Measurements from ENCODE around the gene PIP5KL1.

The PIP5KL1 gene

GRCh38 chr9:127915801-127916719 is 14.5 kb downstream of the PIP5KL1 start:
- no peak for DNase-seq (ENCODE audit: low spot score)

- DNase-seq (ENCODE audit: low spot score): no peak
These were observed 15.2 kb downstream of the PIP5KL1 start for GRCh38 chr9:127915325-127915752.

DNA sequence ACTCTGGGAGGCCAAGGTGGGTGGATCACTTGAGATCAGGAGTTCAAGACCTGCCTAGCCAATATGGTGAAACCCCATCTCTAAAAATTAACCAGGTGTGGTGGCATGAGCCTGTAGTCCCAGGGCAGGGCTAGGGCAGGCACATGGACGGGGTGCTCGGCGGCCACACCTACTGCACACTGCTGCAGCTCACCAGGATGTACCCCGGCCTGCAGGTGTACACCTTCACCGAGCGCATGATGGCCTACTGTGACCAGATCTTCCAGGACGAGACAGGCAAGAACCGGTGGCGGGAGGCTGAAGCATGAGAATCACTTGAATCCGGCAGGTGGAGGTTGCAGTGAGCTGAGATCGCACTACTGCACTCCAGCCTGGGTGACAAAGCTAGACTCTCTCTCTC is 16.9 kb downstream of the PIP5KL1 start:
- DNase-seq (ENCODE audit: low spot score): no peak

- no peak for DNase-seq (ENCODE audit: low spot score)
These were observed 17.7 kb downstream of the PIP5KL1 start for GRCh38 chr9:127912882-127913281.

DNA sequence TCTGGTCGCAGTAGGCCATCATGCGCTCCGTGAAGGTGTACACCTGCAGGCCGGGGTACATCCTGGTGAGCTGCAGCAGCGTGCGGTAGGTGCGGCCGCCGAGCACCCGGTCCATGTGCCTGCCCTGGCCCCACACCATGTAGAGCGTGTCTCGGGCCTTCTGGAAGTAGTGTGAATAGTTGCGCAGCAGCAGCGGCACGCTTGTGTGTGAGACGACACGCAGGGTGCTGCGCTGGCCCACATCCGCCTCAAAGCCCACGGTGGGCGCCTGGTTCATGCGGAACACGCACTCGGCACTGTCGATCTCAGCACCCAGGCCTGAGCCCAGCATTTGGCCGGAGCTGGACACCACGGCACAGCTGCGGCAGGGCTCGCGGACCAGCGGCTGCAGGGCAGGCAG is 18.3 kb downstream of the PIP5KL1 start:
- no peak for DNase-seq (ENCODE audit: low spot score)

GRCh38 chr9:127910613-127911205 is 19.9 kb downstream of the PIP5KL1 start:
- DNase-seq (ENCODE audit: low spot score): no peak

GRCh38 chr9:127909839-127910273 is 20.7 kb downstream of the PIP5KL1 start:
- DNase-seq (ENCODE audit: low spot score): no peak

DNA sequence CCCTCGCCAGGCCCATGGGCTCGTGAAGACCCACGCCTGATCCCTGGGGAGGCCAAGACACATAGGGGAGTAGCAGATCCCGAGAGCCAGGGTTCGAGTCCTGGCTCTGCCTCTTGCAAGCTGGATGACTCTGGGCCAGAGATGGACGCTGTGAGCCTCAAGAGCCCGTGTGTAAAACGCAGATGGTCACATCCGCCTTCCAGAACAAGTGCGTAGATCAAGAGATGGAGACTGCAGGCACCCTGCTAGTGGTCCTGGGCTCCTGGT is 22.0 kb downstream of the PIP5KL1 start:
- no peak for DNase-seq (ENCODE audit: low spot score)

DNA sequence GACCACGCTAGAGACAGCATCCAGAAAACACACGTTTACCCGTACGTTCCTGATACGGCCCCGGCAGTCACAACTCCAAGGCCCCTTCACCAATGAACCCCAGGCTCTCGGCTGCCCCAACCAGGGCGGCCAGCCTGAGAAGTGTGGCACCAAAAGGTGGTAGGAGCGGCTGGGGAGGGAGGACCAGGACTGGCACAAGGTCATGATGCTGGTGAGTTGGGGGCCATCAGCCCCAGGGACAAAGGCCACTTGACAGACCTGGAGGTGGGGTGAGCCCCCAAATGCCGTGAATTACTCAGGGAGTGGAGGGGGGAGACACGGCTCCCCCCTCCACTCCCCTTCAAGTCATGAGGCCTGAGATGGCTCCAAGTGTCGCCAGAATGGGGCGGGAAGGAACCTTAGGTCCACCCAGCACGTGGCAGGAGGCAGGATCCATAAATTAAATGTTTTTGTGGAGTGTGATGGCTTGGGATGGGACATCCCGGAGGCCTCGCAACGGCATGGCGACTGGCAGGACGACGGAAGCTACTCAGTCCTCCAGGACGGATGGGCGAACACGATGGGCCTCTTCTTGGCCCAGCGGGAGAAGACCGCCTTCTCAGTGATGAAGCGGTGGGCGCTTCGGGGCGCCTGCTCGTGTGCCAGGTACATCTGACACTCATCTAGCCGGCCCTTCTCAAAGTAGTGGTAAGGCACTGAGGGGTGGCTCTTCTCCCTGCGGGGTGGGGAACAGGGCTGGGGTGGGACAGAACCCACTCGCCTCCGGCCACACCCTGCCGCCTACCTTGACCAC is 22.5 kb downstream of the PIP5KL1 start:
- no peak for DNase-seq (ENCODE audit: low spot score)

- DNase-seq (ENCODE audit: low spot score): no peak
These were observed 24.8 kb downstream of the PIP5KL1 start for GRCh38 chr9:127905788-127906191.

GRCh38 chr9:127905004-127905728 is 25.4 kb downstream of the PIP5KL1 start:
- no peak for DNase-seq (ENCODE audit: low spot score)

DNA sequence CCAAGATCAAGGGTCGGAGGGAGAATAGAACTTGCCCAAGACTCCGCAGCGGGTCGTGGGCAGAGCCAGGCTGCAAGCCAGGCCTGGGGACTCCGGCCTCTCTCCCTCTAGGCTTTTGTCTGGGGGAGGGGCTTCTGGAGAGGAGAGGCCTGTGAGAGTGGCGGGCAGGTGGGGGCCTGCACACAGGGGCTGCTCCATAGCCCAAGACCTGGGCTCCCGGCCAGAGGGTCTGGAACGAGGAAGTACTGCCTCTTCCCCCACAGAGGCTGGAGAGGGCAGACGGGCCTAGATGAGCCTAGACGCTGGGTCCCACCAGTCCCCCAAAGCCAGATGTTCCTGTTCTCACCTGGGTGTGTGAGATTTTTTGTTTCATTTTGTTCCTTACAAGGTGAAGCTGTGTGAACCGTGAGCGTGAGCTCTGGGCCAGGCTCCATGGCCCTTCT is 26.0 kb downstream of the PIP5KL1 start:
- DNase-seq (ENCODE audit: low spot score): no peak

GRCh38 chr9:127903557-127904475 is 26.8 kb downstream of the PIP5KL1 start:
- peak; percentile 75 for DNase-seq (ENCODE audit: low spot score)

GRCh38 chr9:127899128-127899943 is 31.2 kb downstream of the PIP5KL1 start, which contains the start of gene ST6GALNAC6:
Gene ST6GALNAC6 (minus strand): TSS chr9:127899603. CDS start chr9:127897981, 1,622 bp downstream.
- DNase-seq (ENCODE audit: low spot score): no peak

GRCh38 chr9:127898433-127899127 is 32.0 kb downstream of the PIP5KL1 start:
- DNase-seq (ENCODE audit: low spot score): no peak

DNA sequence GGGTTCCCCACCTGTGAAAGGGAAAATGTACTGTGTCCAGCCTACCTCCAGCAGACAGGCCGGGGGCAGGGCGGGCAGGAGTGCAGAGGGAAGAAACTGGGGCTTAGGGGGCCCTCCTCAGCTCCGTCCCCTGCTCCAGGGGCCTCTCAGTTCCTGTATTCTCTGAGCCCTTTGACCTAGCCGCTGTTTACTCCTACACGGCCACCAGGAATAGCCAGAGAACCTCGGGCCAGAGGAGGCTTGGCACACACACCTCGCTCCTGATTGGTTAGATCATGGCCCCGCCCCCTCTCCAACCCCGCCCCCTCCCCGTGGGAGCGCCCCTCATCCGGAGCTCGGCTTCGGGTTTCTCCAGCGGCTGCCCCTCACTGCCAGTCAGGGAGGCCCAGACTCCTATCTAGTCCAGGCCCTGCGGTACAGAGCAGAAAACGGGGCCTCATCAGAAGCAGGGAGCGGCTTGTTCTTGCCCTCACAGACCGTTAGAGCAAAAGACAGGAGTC is 33.3 kb downstream of the PIP5KL1 start:
- peak; percentile 77 for DNase-seq (ENCODE audit: low spot score)

- DNase-seq (ENCODE audit: low spot score): no peak
These were observed 34.0 kb downstream of the PIP5KL1 start for GRCh38 chr9:127896395-127897192.

DNA sequence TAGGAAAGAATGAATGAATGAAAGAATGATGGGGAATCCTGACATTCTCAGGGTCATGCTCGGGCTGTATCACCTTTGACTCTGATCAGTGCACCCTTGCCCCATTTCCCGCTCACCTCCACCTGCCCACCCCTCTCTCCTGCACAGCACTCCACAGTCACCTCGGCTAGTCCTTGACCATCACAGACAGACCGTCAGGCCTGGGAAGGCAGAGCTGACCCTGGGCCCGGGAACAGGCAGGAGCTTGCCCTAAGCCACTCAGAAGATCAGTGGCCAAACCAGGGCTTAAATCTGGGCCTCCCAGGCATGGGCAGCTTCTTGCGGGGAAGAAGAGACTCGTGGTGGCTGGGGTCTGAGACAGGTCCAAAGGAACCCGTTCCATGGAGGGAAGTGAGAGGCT is 34.8 kb downstream of the PIP5KL1 start:
- DNase-seq (ENCODE audit: low spot score): no peak

Measured in SW480 (cell line).